ENCODE results near the gene EHD4.

EHD4 gene

DNA sequence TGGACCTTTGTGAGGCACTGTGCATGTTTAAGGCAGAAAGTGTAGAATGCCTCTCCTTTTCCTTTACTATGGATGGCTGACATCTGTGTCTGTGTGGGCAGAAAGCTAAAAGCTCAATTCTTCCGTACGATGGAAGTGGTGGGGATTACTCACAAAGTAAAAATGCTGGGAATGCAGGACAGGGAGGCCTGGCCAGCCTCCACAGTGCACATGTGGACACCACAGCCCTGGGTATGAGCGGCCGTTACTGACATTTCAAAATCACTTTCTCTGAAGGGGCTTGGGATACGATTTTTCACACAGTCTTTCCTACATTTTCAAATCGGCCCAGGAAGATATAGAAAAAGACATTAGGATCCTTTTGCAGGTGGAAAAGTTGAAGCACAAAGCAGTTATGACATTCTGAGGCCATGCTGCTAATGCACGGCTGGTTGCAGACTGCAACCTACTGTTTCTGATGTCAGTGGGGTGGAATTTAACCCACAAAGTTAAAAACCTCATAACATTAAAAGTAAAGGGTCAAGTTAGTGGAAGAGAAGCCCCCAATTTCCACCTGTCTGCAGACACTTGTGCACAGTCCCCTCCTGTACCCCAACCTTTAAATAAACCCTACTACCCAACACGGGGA lies 27.9 kb downstream of the EHD4 start:
- TF ChIP-seq, protein P1, sequence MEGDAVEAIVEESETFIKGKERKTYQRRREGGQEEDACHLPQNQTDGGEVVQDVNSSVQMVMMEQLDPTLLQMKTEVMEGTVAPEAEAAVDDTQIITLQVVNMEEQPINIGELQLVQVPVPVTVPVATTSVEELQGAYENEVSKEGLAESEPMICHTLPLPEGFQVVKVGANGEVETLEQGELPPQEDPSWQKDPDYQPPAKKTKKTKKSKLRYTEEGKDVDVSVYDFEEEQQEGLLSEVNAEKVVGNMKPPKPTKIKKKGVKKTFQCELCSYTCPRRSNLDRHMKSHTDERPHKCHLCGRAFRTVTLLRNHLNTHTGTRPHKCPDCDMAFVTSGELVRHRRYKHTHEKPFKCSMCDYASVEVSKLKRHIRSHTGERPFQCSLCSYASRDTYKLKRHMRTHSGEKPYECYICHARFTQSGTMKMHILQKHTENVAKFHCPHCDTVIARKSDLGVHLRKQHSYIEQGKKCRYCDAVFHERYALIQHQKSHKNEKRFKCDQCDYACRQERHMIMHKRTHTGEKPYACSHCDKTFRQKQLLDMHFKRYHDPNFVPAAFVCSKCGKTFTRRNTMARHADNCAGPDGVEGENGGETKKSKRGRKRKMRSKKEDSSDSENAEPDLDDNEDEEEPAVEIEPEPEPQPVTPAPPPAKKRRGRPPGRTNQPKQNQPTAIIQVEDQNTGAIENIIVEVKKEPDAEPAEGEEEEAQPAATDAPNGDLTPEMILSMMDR (conservative IDR thresholded peaks at IDR 0.05; ENCODE audit: low read depth, low read length): no peak
- peak; percentile 76 for DNase-seq (ENCODE audit: low read depth)
- H3K4me3 ChIP-seq (ENCODE audit: low read length): no peak overlapping the region

DNA sequence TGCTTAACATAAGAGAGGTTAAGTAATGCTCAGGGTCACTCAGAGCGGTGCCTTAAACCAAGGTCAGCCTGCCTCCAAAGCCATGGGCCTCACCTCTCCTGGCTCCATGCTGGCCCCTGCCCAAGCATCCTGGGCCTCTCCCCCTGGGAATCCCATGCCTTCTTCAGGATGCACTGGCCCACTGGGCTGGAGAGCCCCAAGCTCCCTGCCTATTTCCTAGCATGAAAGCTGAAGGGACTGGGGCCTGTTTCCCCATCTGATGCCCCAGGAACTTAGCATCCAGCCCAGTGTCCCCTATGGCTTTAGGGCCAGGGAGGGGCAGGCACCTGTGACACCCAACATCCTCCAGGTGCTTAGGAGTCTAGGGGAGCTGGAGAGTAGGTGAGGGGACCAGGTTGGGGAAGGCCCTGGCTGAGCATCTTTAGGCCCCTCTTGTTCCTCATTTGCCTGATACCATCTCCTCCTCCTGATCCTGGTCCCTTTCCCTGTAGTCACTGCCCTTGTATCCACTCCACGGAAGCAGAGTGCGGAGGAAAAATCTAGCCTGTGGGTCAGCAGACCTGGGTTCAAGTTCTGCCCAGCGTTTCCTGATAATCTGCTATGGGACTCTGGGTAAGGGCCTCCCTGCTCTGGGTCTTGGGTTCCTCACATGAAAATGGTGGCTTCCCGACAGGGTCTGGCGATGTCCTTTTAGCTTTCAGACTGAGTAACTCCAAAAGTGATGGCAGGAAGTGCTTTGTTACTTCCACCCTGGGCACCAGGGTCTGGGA lies 28.6 kb downstream of the EHD4 start:
- no peak for DNase-seq (ENCODE audit: low read depth)
- TF ChIP-seq, protein P1 (conservative IDR thresholded peaks at IDR 0.05; ENCODE audit: low read depth, low read length): no peak
- H3K4me3 ChIP-seq (ENCODE audit: low read length): no peak overlapping the region

DNA sequence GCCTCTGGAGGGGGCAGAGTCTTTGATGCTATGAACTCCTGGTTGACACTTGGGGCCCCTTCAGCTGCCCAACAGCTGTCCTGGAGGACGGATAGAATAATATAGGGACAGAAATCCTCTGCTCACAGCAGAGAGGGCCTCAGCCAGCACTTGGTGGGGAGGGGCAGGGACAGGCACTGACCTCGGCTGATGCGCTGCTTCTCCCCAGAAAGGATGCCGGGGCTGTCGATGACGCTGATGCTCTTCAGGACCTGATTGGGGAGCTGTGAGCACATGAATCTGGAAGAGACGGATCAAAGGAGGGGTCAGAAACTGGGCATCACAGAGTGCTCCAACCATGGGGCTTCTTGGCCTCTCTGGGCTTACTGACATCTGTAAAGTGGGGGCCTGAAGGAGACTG lies 29.5 kb downstream of the EHD4 start:
- no peak for DNase-seq (ENCODE audit: low read depth)
- TF ChIP-seq, protein P1 (conservative IDR thresholded peaks at IDR 0.05; ENCODE audit: low read depth, low read length): no peak
- no peak overlapping the region for H3K4me3 ChIP-seq (ENCODE audit: low read length)

DNA sequence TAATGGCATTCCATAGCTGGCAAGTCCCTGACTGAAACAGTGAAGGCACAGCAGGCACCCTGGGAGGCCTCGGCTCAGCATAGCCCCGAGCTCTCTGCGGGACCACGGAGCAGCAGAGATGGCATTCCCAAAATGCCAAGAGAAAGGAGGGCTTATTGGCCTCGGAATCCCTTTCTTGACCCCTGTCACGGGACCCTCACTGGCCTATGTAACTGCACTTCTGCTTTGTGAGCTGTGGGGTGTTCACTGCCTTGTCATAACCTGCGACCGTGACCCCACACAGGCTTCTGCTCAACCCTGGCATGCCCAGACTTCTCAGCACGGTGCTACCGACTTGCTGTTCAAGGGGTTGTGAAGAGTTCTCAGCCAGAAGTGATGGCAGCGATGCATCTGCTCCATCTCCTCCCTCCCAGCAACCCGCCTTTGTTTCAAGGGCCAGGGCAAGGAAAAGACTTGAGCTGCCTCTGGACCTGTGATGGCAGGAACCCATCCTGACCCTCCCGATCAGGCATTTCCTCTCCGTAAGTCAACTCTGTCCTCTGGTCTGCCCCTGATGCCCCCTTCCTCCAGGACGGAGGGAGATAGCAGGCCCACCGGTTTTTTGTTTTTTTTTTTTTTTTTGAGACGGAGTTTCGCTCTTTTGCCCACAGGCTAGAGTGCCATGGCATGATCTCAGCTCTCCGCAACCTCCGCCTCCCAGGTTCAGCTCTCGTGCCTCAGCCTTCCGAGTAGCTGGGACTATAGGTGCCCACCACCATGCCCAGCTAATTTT lies 30.5 kb downstream of the EHD4 start:
- DNase-seq (ENCODE audit: low read depth): no peak
- no peak overlapping the region for H3K4me3 ChIP-seq (ENCODE audit: low read length)
- TF ChIP-seq, protein P1 (conservative IDR thresholded peaks at IDR 0.05; ENCODE audit: low read depth, low read length): no peak

DNA sequence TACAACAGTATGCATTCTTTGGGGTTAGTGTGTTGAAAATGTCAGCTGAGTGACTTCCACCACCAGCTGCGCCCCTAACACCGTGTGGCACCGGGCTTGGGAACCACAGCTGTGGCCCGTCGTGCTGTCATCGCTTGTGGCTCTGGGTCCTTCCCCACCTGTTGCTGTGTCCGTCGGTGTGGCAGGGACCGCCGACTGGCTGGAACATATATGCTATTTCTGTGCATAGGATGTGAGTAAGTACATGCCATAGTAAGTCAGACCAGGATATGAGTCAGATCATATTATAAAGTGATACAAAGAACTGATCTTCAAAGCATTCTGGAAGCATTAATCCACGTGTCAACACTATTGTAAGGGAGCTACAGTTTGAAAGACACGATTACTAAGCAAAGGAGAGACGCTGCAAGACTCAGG lies 31.9 kb downstream of the EHD4 start:
- DNase-seq (ENCODE audit: low read depth): no peak
- no peak overlapping the region for H3K4me3 ChIP-seq (ENCODE audit: low read length)

DNA sequence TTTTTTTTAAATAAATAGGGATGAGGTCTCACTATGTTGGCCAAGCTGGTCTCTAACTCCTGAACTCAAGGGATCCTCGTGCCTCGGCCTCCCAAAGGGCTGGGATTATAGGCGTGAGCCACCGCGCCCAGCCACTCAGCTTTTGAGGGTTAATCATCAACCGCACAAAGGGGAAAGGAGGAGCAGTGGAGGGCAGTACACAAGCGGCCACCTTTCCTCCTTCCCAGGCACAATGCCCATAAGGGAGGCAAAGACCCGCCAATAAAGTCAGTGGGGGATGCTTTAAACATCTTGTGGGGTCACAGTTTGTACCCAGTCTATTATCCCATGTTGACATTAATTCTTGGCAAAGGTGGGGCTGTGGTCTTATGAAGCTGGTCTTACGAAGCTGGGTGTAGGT lies 32.4 kb downstream of the EHD4 start:
- TF ChIP-seq, protein P1 (conservative IDR thresholded peaks at IDR 0.05; ENCODE audit: low read depth, low read length): no peak
- H3K4me3 ChIP-seq (ENCODE audit: low read length): no peak overlapping the region
- DNase-seq (ENCODE audit: low read depth): no peak

More for the DNA sequence above, 31.9 kb downstream of the EHD4 start:
- TF ChIP-seq, protein P1 (conservative IDR thresholded peaks at IDR 0.05; ENCODE audit: low read depth, low read length): no peak
